Middle frontal gyrus (tissue), 1 donor: ENCODE measurements around the gene LHX3.

Source experiments
- DNase-seq: peaks from one replicate; pipeline ENCODE4 v3.0.0-alpha.2; 2015; ENCODE audit warnings: low spot score; ENCODE audit errors: extremely low spot score

The LHX3 gene

GRCh38 chr9:136193127-136193890 is 11.6 kb downstream of the LHX3 start:
- no peak for DNase-seq

GRCh38 chr9:136192289-136193126 is 12.4 kb downstream of the LHX3 start:
- no peak for DNase-seq

- no peak for DNase-seq
Observed at GRCh38 chr9:136191960-136192286, 13.0 kb downstream of the LHX3 start.

GRCh38 chr9:136191099-136191959 is 13.6 kb downstream of the LHX3 start:
- no peak for DNase-seq

GRCh38 chr9:136190656-136191055 is 14.3 kb downstream of the LHX3 start:
- no peak for DNase-seq

- no peak for DNase-seq
Observed at GRCh38 chr9:136190237-136190601, 14.7 kb downstream of the LHX3 start.

- DNase-seq, result no peak
Observed at GRCh38 chr9:136189394-136190236, 15.3 kb downstream of the LHX3 start.

- DNase-seq, result no peak
Observed at GRCh38 chr9:136187683-136188586, 17.0 kb downstream of the LHX3 start.

- DNase-seq, result no peak
Observed at GRCh38 chr9:136187197-136187596, 17.7 kb downstream of the LHX3 start.

- no peak for DNase-seq
Observed at GRCh38 chr9:136186386-136186785, 18.5 kb downstream of the LHX3 start.

GRCh38 chr9:136185596-136186366 is 19.1 kb downstream of the LHX3 start:
- DNase-seq, result no peak

GRCh38 chr9:136185066-136185465 is 19.9 kb downstream of the LHX3 start:
- DNase-seq, result no peak

- DNase-seq, result no peak
Observed at GRCh38 chr9:136182850-136183422, 22.0 kb downstream of the LHX3 start.

GRCh38 chr9:136182420-136182787 is 22.5 kb downstream of the LHX3 start:
- no peak for DNase-seq

- no peak for DNase-seq
Observed at GRCh38 chr9:136181784-136182419, 23.0 kb downstream of the LHX3 start.

GRCh38 chr9:136180586-136180985 is 24.3 kb downstream of the LHX3 start:
- DNase-seq, result no peak

GRCh38 chr9:136179761-136180160 is 25.2 kb downstream of the LHX3 start:
- no peak for DNase-seq

- DNase-seq, result no peak
Observed at GRCh38 chr9:136179101-136179616, 25.8 kb downstream of the LHX3 start.
